Uterus (tissue), 2 donors: ENCODE data around the gene SPACA5.

Experiments used
- CTCF ChIP-seq, 4 experiments: fragments of 200-600 bp in 2 of 4; fragments of 450-650 bp in 2 of 4; sonication (generic) in 2 of 4; IDR thresholded peaks; one replicate each; pipeline ENCODE4 v1.5.1; 2016 to 2019; ENCODE audit warnings: antibody characterized with exemption in 4 of 4, mild to moderate bottlenecking in 2 of 4, moderate library complexity in 1 of 4
- POLR2A ChIP-seq, 2 donors: fragments of 450-650 bp; IDR thresholded peaks; one replicate each; pipeline ENCODE4 v1.6.1; 2016; ENCODE audit warnings: antibody characterized with exemption in 2 of 2, mild to moderate bottlenecking in 1 of 2, moderate library complexity in 1 of 2

GRCh38 chrX:48059296-48059639 lies 52.5 kb downstream of the SPACA5 start:
- TF ChIP-seq CTCF (IDR thresholded peaks at IDR 0.05) (no peak), POLR2A (IDR thresholded peaks at IDR 0.05) (no peak)
